ENCODE results near the gene CSF1R. TPM values are rescaled to one million over a fixed set of nuclear protein-coding genes. Genes with fewer than 3 reads are reported as not detected.

The CSF1R gene
- total and polyA plus RNA-seq, 7 donors = 1.2 to 20.0 (median 4.2) TPM

DNA sequence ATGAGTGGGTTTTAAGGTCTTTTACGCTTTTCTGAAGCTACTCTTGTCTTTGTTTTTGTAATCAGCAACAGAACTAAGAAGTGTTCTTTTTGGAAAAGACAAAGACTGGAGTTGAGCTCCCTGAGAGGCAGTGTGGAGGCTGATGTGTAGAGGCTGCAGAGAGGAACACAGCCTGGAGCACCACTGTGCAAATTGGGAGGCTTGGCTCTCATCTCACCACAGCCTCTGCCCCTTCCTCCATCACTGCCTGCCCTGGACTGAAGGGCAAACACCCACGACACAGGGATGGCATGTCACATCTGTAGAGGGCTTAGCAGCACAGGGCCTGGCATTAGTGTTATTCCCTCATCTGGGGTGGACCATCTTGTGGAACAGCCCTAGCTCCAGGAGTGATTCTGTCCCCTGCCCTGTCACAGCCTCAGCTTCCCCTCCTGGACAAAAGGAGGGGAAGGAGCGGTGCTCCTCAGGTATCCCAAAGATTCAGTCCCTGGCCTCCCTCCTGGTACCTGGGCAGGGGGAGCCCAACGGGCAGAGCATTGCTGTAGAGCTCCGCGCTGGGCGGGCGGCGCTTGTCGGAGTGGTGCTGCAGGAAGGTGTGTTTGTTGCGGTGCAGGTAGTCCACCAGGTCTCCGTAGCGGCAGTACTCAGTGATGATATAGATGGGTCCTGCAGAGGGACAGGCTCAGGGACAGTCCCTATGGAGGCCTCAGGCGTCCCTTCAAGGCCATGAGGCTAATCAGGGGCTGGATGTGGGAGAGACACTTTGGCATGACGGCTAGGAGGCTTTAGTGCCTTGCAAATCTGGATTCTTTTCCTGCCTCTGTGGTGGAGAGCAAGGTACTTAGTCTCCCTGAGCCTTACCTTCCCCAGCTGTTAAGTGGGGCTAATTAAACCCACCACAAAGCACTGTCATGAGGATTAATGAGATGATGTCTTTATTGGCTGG is 36.5 kb upstream of the CSF1R start:
- no peak for DNase-seq

DNA sequence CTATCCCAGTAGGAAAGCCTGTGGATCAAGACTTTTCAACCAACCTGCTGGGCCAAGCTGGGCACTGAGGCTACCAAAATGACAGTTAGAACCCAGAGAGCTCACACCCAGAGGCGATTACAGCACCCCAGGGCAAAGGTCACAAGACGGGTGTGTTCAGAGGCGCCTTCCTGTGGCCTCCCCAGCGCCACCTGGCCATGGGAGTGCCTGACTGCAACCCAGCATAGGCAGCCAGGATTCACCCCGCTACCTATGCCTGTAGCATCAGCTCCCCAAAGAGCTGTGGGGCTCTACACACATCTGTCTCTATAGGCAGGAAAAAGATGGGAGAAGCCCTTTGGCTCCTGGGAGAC is 35.8 kb upstream of the CSF1R start:
- no peaks in the 10 kb centered on the region for H3K27me3 ChIP-seq (ENCODE audit: insufficient read depth in 3 of 3, low read length in 2 of 3)
- H3K4me1 ChIP-seq = no peaks in the 10 kb centered on the region
- ATAC-seq (peak in 1 of 4 donors; percentile 22), DNase-seq (no peak)
- TF ChIP-seq, protein P1, sequence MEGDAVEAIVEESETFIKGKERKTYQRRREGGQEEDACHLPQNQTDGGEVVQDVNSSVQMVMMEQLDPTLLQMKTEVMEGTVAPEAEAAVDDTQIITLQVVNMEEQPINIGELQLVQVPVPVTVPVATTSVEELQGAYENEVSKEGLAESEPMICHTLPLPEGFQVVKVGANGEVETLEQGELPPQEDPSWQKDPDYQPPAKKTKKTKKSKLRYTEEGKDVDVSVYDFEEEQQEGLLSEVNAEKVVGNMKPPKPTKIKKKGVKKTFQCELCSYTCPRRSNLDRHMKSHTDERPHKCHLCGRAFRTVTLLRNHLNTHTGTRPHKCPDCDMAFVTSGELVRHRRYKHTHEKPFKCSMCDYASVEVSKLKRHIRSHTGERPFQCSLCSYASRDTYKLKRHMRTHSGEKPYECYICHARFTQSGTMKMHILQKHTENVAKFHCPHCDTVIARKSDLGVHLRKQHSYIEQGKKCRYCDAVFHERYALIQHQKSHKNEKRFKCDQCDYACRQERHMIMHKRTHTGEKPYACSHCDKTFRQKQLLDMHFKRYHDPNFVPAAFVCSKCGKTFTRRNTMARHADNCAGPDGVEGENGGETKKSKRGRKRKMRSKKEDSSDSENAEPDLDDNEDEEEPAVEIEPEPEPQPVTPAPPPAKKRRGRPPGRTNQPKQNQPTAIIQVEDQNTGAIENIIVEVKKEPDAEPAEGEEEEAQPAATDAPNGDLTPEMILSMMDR (IDR thresholded peaks at IDR 0.05) = no peak
- H3K4me3 ChIP-seq = no peak overlapping the region
- no peaks in the 10 kb centered on the region for H3K9me3 ChIP-seq
- H3K36me3 ChIP-seq (ENCODE audit: insufficient read depth in 1 of 2, low read depth in 1 of 2) = peaks cover 0 to 17% of the 10 kb centered on the region in 2 donors
- H3K27ac ChIP-seq = no peak overlapping the region
- intact Hi-C loops (cut with DNase I) = no loop called here
- WGBS, 3 donors = 52 to 61% (median 59%) methylated on average over 5 of the region's 5 CpGs

More for the DNA sequence above, 36.5 kb upstream of the CSF1R start:
- WGBS, 3 donors = 89 to 92% (median 91%) methylated on average over 15 of the region's 15 CpGs
- Histone ChIP-seq H3K4me1 (no peaks in the 10 kb centered on the region), H3K4me3 (no peak overlapping the region), H3K27ac (no peak overlapping the region), H3K36me3 (ENCODE audit: insufficient read depth in 1 of 2, low read depth in 1 of 2) (peaks cover 0 to 17% of the 10 kb centered on the region in 2 donors), H3K27me3 (ENCODE audit: insufficient read depth in 3 of 3, low read length in 2 of 3) (no peaks in the 10 kb centered on the region), H3K9me3 (no peaks in the 10 kb centered on the region)
- ATAC-seq = no peak
- TF ChIP-seq, protein P1 (IDR thresholded peaks at IDR 0.05) = no peak
- intact Hi-C loops (cut with DNase I) = no loop called here

DNA sequence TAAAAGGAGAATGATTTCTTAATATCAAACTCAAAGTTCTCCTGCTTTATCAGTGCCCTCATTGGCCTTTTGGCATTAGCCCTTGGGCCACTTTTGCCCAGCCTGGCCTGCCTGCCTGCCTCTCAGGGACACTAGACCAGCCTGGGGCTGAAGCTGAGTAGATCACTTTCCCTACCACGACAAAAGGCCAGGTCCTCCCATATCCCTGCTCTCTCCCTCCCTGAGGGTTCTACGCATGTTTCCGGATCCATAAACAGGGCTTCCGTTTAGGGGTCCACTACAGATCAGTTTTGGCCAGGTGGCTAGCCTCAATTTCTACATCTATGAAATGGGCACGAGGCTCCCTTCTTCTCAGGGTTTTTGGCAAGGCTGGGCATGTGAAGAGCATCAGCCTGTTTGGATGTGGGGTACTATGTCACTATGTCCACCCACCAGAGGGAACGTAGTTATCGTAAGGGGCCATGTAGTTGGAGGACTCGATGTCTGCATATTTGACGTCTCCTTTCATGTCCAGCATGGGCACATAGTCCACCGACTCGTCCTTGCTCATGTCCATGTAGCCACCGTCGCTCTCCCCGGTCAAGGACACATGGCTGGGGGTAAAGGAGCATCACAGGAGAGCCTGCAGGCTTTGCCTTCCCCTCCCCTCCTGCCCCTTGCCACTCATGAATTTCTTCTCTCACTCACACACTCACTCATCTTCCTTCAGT is 35.2 kb upstream of the CSF1R start:
- 90 to 92% (median 90%) methylated on average over 14 of the region's 14 CpGs for WGBS, 3 donors
- Histone ChIP-seq H3K27ac (no peak overlapping the region), H3K4me1 (no peaks in the 10 kb centered on the region), H3K9me3 (no peaks in the 10 kb centered on the region), H3K36me3 (ENCODE audit: insufficient read depth in 1 of 2, low read depth in 1 of 2) (peaks cover 0 to 17% of the 10 kb centered on the region in 2 donors), H3K4me3 (no peak overlapping the region), H3K27me3 (ENCODE audit: insufficient read depth in 3 of 3, low read length in 2 of 3) (no peaks in the 10 kb centered on the region)
- ATAC-seq (no peak), DNase-seq (no peak)
- intact Hi-C loops (cut with DNase I) = no loop called here
- TF ChIP-seq, protein P1 (IDR thresholded peaks at IDR 0.05) = no peak

DNA sequence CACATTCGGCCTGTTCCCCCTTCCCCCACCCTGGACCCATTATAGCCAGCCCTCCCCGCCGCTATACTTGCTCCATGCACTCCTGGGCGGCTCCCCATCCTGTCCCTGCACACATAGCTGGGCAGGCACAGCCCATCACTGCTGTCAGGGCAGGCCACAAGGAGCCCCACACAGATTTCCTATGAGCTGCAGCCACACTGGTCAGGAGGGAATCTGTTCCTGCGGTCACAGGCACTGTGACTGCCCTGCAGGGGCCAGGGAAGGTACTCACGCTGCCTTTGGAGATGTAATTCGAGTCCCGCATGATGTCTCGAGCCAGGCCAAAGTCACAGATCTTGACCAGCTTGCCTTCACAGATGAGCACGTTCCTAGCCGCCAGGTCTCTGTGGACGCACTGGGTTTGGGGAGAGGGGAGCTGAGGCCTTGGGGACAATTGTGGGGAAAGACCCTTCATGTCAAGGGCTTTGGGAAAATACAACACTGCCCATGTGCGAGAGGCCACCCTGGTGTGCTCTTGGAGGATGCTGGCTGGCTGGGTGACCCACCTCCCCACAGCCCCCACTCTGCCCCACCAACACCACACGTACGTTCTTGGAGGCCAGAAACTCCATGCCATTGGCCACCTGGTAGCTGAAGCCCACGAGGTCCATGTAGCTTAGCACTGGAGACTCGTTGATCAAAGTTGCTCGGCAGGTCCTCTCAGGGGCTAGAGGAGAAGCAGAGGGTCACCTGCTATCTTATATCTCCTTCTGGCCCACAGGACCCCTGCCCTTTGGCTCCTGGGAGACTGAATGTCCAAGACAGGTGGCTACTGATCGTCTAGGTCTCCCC is 34.5 kb upstream of the CSF1R start:
- no peak for ATAC-seq
- 75 to 80% (median 76%) methylated on average over 19 of the region's 19 CpGs for WGBS, 3 donors
- H3K27me3 ChIP-seq (ENCODE audit: insufficient read depth in 3 of 3, low read length in 2 of 3) = no peaks in the 10 kb centered on the region
- H3K36me3 ChIP-seq (ENCODE audit: insufficient read depth in 1 of 2, low read depth in 1 of 2) = peaks cover 0 to 15% of the 10 kb centered on the region in 2 donors
- no peaks in the 10 kb centered on the region for H3K9me3 ChIP-seq
- no peak for DNase-seq
- intact Hi-C loops (cut with DNase I) = no loop called here
- TF ChIP-seq, protein P1 (IDR thresholded peaks at IDR 0.05) = no peak
- H3K4me3 ChIP-seq = no peak overlapping the region
- no peaks in the 10 kb centered on the region for H3K4me1 ChIP-seq
- H3K27ac ChIP-seq = no peak overlapping the region

Data from psoas muscle (tissue), 8 donors.